Mammary epithelial cell (primary cell): ENCODE measurements around the gene IGSF23.

Experiments
- CTCF ChIP-seq, 2 donors: IDR thresholded peaks in 1 of 2; conservative IDR thresholded peaks in 1 of 2; 2 replicates each; pipeline ENCODE4 v1.5.1; 2011 to 2012; ENCODE audit warnings: inconsistent platforms in 2 of 2, low read length in 2 of 2, mild to moderate bottlenecking in 2 of 2, control low read depth in 1 of 2, low read depth in 1 of 2; ENCODE audit not compliant: insufficient read depth in 1 of 2; ENCODE audit errors: extremely low read depth in 1 of 2
- EZH2 ChIP-seq: IDR thresholded peaks from 2 replicates; pipeline ENCODE4 v1.6.1; 2012; ENCODE audit warnings: low read length, inconsistent platforms, borderline replicate concordance

GRCh38 chr19:44585371-44586133 lies 27.8 kb upstream of the IGSF23 start:
- TF ChIP-seq CTCF (conservative IDR thresholded peaks at IDR 0.05 in 1 of 2, IDR thresholded peaks at IDR 0.05 in 1 of 2; ENCODE audit: extremely low read depth in 1 of 2, insufficient read depth in 1 of 2, low read depth in 1 of 2, low read length in 2 of 2) (peak in 1 of 2 donors; percentile 45), EZH2 (no peak)
